A549 (cell line): ENCODE results near the gene KCNQ1.

Source experiments
- CEBPB ChIP-seq, 2 experiments: fragments of >200 bp in 1 of 2; sonication (Bioruptor Twin) in 1 of 2; formaldehyde crosslinking in 1 of 2; IDR thresholded peaks; 2 replicates each; pipeline ENCODE4 v1.6.1; 2012 to 2016
- CTCF ChIP-seq: fragments of >200 bp; sonication (Bioruptor Twin); formaldehyde crosslinking; IDR thresholded peaks from 3 replicates; pipeline ENCODE4 v1.5.1; 2016
- ESRRA ChIP-seq: fragments of 150-350 bp; IDR thresholded peaks from 2 replicates; pipeline ENCODE4 v1.6.1; 2014; ENCODE audit warnings: mild to moderate bottlenecking, low read length, borderline replicate concordance
- GATA3 ChIP-seq: IDR thresholded peaks from 2 replicates; pipeline ENCODE4 v1.6.1; 2012; ENCODE audit warnings: borderline replicate concordance
- JUN ChIP-seq, 2 experiments: fragments of >200 bp; sonication (Bioruptor Twin); formaldehyde crosslinking; IDR thresholded peaks; 2 replicates in 1 of 2; 3 replicates in 1 of 2; pipeline ENCODE4 v1.6.1; 2016 to 2017
- JUNB ChIP-seq: fragments of >200 bp; sonication (Bioruptor Twin); formaldehyde crosslinking; IDR thresholded peaks from 2 replicates; pipeline ENCODE4 v1.6.1; 2016
- NR3C1 ChIP-seq: fragments of >200 bp; sonication (Bioruptor Twin); formaldehyde crosslinking; IDR thresholded peaks from 3 replicates; pipeline ENCODE4 v1.6.1; 2017
- ZFP36 ChIP-seq: fragments of 450-650 bp; IDR thresholded peaks from 2 replicates; pipeline ENCODE4 v1.6.1; 2014; ENCODE audit warnings: borderline replicate concordance; ENCODE audit not compliant: partially characterized antibody

GRCh38 chr11:2724653-2725367, 280.0 kb downstream of the KCNQ1 start:
- TF ChIP-seq CEBPB (IDR thresholded peaks at IDR 0.05) (no peak), JUNB (no peak), CTCF (no peak), ZFP36 (no peak), ESRRA (no peak), JUN (IDR thresholded peaks at IDR 0.05) (no peak), NR3C1 (no peak), GATA3 (no peak)
